NT2/D1 (cell line): ENCODE data around the gene PSME4.
"Not testable (repeated sequence)": the region's sequence is repeated elsewhere in the genome, so short reads cannot be mapped to it uniquely, and the experiment has no call there.

Experiments used
- DNase-seq: peaks from one replicate; pipeline ENCODE4 v3.0.0-alpha.2; 2011; ENCODE audit warnings: low read depth, low spot score
- H3K27me3 ChIP-seq: 2 replicates; pipeline ENCODE4 v1.6.0; 2011; ENCODE audit warnings: mild to moderate bottlenecking; ENCODE audit not compliant: insufficient read length, insufficient read depth
- H3K36me3 ChIP-seq: 2 replicates; pipeline ENCODE4 v1.6.1; 2011; ENCODE audit warnings: mild to moderate bottlenecking, low read length, mixed read lengths; ENCODE audit not compliant: insufficient read depth, insufficient read length
- H3K4me1 ChIP-seq: 2 replicates; pipeline ENCODE4 v1.5.1; 2011; ENCODE audit not compliant: insufficient read depth, insufficient read length
- H3K4me3 ChIP-seq: 2 replicates; pipeline ENCODE4 v1.5.1; 2011; ENCODE audit warnings: low read depth; ENCODE audit not compliant: insufficient read length
- H3K9ac ChIP-seq: 2 replicates; pipeline ENCODE4 v1.6.0; 2011; ENCODE audit warnings: low read depth; ENCODE audit not compliant: insufficient read length
- H3K9me3 ChIP-seq: 2 replicates; pipeline ENCODE4 v1.5.1; 2011; ENCODE audit warnings: mild to moderate bottlenecking, low read length; ENCODE audit not compliant: insufficient read depth
- SUZ12 ChIP-seq: IDR thresholded peaks from 2 replicates; pipeline ENCODE4 v1.6.1; 2011; ENCODE audit not compliant: insufficient read length, insufficient read depth; ENCODE audit errors: extremely low read depth
- YY1 ChIP-seq: IDR thresholded peaks from 2 replicates; pipeline ENCODE4 v1.6.1; 2011; ENCODE audit not compliant: insufficient read length, insufficient read depth
- ZNF274 ChIP-seq: IDR thresholded peaks from 2 replicates; pipeline ENCODE4 v1.6.1; 2011; ENCODE audit warnings: mild to moderate bottlenecking, low read depth, low read length

The PSME4 gene

DNA sequence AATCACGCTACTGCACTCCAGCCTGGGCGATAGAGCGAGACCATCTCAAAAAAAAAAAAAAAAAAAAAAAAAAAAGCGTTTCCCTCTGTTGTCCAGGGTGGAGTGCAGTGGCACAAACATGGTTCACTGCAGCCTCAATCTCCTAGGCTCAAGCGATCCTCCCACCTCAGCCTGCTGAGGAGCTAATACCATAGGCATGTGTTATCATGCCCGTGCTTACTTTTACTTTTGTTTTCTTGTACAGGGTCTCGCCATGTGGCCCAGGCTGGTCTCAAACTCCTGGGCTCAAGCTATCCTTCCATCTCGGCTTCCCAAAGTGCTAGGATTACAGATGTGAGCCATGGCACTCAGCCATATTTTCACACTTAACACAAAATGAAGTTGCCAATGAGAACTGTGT is 37.5 kb downstream of the PSME4 start:
- no peak for DNase-seq
- peaks cover 82% of the 10 kb centered on the region for H3K36me3 ChIP-seq
- no peak for TF ChIP-seq ZNF274
- TF ChIP-seq YY1, result no peak
- TF ChIP-seq SUZ12, result no peak
- H3K4me3 ChIP-seq, result no peak overlapping the region
- no peaks in the 10 kb centered on the region for H3K9me3 ChIP-seq
- H3K4me1 ChIP-seq, result no peaks in the 10 kb centered on the region
- no peak overlapping the region for H3K9ac ChIP-seq
- H3K27me3 ChIP-seq, result no peaks in the 10 kb centered on the region

GRCh38 chr2:53926321-53926720 is 44.5 kb downstream of the PSME4 start:
- H3K9ac ChIP-seq, H3K4me1 ChIP-seq, DNase-seq, H3K27me3 ChIP-seq, H3K9me3 ChIP-seq, H3K4me3 ChIP-seq: not testable (repeated sequence)
- peaks cover 56% of the 10 kb centered on the region for H3K36me3 ChIP-seq

- no peaks in the 10 kb centered on the region for H3K4me1 ChIP-seq
- DNase-seq, result no peak
- H3K27me3 ChIP-seq, result no peaks in the 10 kb centered on the region
- H3K9ac ChIP-seq, result no peak overlapping the region
- no peak overlapping the region for H3K4me3 ChIP-seq
- no peaks in the 10 kb centered on the region for H3K9me3 ChIP-seq
- TF ChIP-seq SUZ12 (no peak), ZNF274 (no peak)
- H3K36me3 ChIP-seq, result peaks cover 53% of the 10 kb centered on the region
Observed at GRCh38 chr2:53913721-53914120, 57.1 kb downstream of the PSME4 start.

- Histone ChIP-seq H3K27me3 (no peaks in the 10 kb centered on the region), H3K9me3 (no peaks in the 10 kb centered on the region), H3K4me1 (no peaks in the 10 kb centered on the region), H3K9ac (no peak overlapping the region), H3K4me3 (no peak overlapping the region), H3K36me3 (peaks cover 55% of the 10 kb centered on the region)
- TF ChIP-seq YY1 (no peak), ZNF274 (no peak), SUZ12 (no peak)
- no peak for DNase-seq
Observed at GRCh38 chr2:53911434-53912189, 59.2 kb downstream of the PSME4 start.

GRCh38 chr2:53907582-53907981 is 63.2 kb downstream of the PSME4 start:
- TF ChIP-seq YY1, result no peak
- no peak for TF ChIP-seq ZNF274
- TF ChIP-seq SUZ12, result no peak
- Histone ChIP-seq H3K4me1 (no peaks in the 10 kb centered on the region), H3K9ac (no peak overlapping the region), H3K27me3 (no peaks in the 10 kb centered on the region), H3K36me3 (peaks cover 66% of the 10 kb centered on the region), H3K9me3 (no peaks in the 10 kb centered on the region), H3K4me3 (no peak overlapping the region)
- no peak for DNase-seq

- Histone ChIP-seq H3K4me1 (no peaks in the 10 kb centered on the region), H3K27me3 (no peaks in the 10 kb centered on the region), H3K9me3 (no peaks in the 10 kb centered on the region), H3K36me3 (peaks cover 80% of the 10 kb centered on the region), H3K9ac (no peak overlapping the region), H3K4me3 (no peak overlapping the region)
- TF ChIP-seq YY1, result no peak
- TF ChIP-seq SUZ12, result no peak
- TF ChIP-seq ZNF274, result no peak
- no peak for DNase-seq
Observed at GRCh38 chr2:53905396-53905795, 65.4 kb downstream of the PSME4 start.

DNA sequence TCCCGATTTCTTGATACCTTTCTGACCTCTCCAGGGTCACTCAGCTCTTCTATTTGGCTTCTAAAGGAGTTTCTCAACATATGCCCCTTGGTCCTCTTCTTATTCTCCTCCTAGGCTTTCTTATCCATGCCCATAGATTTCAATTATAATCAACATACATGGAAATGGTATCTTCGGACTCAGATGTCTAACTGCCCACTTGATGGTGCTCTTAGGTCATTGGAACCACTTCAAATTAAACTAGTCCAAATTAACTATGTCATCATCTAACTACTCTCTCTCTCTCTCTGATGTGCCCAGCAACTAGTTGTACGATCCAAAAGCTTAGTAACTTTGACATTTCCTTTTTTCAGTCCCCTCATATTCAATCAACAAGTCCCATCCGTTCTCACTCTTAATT is 67.8 kb downstream of the PSME4 start:
- DNase-seq, result no peak
- Histone ChIP-seq H3K4me1 (no peaks in the 10 kb centered on the region), H3K9ac (no peak overlapping the region), H3K36me3 (peaks cover 80% of the 10 kb centered on the region), H3K27me3 (no peaks in the 10 kb centered on the region), H3K4me3 (no peak overlapping the region), H3K9me3 (no peaks in the 10 kb centered on the region)
- TF ChIP-seq ZNF274 (no peak), SUZ12 (no peak)

- H3K9me3 ChIP-seq, result no peaks in the 10 kb centered on the region
- H3K36me3 ChIP-seq, result peaks cover 76% of the 10 kb centered on the region
- no peak for DNase-seq
- no peak for TF ChIP-seq YY1
- H3K4me3 ChIP-seq, result no peak overlapping the region
- H3K9ac ChIP-seq, result no peak overlapping the region
- H3K4me1 ChIP-seq, result no peaks in the 10 kb centered on the region
- no peaks in the 10 kb centered on the region for H3K27me3 ChIP-seq
Observed at GRCh38 chr2:53901192-53901591, 69.6 kb downstream of the PSME4 start.
